GM12878 (cell line): ENCODE results near the gene GRIP2.

ENCODE experiments used
- CTCF ChIP-seq, 3 experiments: IDR thresholded peaks in 2 of 3; conservative IDR thresholded peaks in 1 of 3; 2 replicates each; pipeline ENCODE4 v1.5.1; 2011; ENCODE audit warnings: low read depth in 3 of 3, low read length in 3 of 3, mild to moderate bottlenecking in 3 of 3, control low read depth in 2 of 3, moderate library complexity in 2 of 3, inconsistent platforms in 1 of 3, mixed read lengths in 1 of 3; ENCODE audit not compliant: control insufficient read depth in 2 of 3, insufficient read depth in 1 of 3; ENCODE audit errors: extremely low read depth in 1 of 3
- EED ChIP-seq: sonication (generic); IDR thresholded peaks from 2 replicates; pipeline ENCODE4 v1.6.1; 2016; ENCODE audit warnings: antibody characterized with exemption, low read depth
- FOS ChIP-seq: IDR thresholded peaks from 3 replicates; pipeline ENCODE4 v1.6.1; 2011; ENCODE audit warnings: borderline replicate concordance; ENCODE audit not compliant: insufficient read length; ENCODE audit errors: extremely low read depth
- NFXL1 ChIP-seq: fragments of 450-650 bp; IDR thresholded peaks from 2 replicates; pipeline ENCODE4 v1.6.1; 2017; ENCODE audit warnings: antibody characterized with exemption, mild to moderate bottlenecking, borderline replicate concordance
- NR2C2 ChIP-seq: IDR thresholded peaks from 2 replicates; pipeline ENCODE4 v1.6.1; 2011; ENCODE audit warnings: borderline replicate concordance, low read depth; ENCODE audit not compliant: control insufficient read depth, insufficient read length
- PML ChIP-seq: IDR thresholded peaks from 2 replicates; pipeline ENCODE4 v1.6.1; 2012; ENCODE audit warnings: low read length, inconsistent platforms
- SMAD1 ChIP-seq: fragments of 450-650 bp; IDR thresholded peaks from 2 replicates; pipeline ENCODE4 v1.6.1; 2018; ENCODE audit warnings: mild to moderate bottlenecking, low read depth; ENCODE audit not compliant: partially characterized antibody
- SREBF2 ChIP-seq: IDR thresholded peaks from 2 replicates; pipeline ENCODE4 v1.6.1; 2012; ENCODE audit warnings: mild to moderate bottlenecking, low read length
- ZZZ3 ChIP-seq: IDR thresholded peaks from 2 replicates; pipeline ENCODE4 v1.6.1; 2011; ENCODE audit warnings: low read depth; ENCODE audit not compliant: control insufficient read depth, insufficient read length
- TF ChIP-seq, protein P1 (sequence below): IDR thresholded peaks from 2 replicates; pipeline ENCODE4 v1.6.1; 2012; ENCODE audit warnings: mild to moderate bottlenecking, low read depth, low read length
- TF ChIP-seq, protein P2 (sequence below): IDR thresholded peaks from 2 replicates; pipeline ENCODE4 v1.6.1; 2011; ENCODE audit warnings: low read depth, mild to moderate bottlenecking, low read length, moderate library complexity, borderline replicate concordance; ENCODE audit errors: extremely low read depth
- TF ChIP-seq, protein P3 (sequence below): fragments of 450-650 bp; IDR thresholded peaks from 2 replicates; pipeline ENCODE4 v1.6.1; 2014; ENCODE audit warnings: mild to moderate bottlenecking

- TF ChIP-seq FOS (no peak), CTCF (IDR thresholded peaks at IDR 0.05 in 2 of 3, conservative IDR thresholded peaks at IDR 0.05 in 1 of 3; ENCODE audit: control insufficient read depth in 2 of 3, extremely low read depth in 1 of 3, insufficient read depth in 1 of 3, low read depth in 3 of 3, low read length in 3 of 3) (no peak), NFXL1 (no peak), NR2C2 (no peak), EED (no peak), SMAD1 (no peak), PML (no peak), SREBF2 (no peak), ZZZ3 (no peak)
- TF ChIP-seq, protein P1, sequence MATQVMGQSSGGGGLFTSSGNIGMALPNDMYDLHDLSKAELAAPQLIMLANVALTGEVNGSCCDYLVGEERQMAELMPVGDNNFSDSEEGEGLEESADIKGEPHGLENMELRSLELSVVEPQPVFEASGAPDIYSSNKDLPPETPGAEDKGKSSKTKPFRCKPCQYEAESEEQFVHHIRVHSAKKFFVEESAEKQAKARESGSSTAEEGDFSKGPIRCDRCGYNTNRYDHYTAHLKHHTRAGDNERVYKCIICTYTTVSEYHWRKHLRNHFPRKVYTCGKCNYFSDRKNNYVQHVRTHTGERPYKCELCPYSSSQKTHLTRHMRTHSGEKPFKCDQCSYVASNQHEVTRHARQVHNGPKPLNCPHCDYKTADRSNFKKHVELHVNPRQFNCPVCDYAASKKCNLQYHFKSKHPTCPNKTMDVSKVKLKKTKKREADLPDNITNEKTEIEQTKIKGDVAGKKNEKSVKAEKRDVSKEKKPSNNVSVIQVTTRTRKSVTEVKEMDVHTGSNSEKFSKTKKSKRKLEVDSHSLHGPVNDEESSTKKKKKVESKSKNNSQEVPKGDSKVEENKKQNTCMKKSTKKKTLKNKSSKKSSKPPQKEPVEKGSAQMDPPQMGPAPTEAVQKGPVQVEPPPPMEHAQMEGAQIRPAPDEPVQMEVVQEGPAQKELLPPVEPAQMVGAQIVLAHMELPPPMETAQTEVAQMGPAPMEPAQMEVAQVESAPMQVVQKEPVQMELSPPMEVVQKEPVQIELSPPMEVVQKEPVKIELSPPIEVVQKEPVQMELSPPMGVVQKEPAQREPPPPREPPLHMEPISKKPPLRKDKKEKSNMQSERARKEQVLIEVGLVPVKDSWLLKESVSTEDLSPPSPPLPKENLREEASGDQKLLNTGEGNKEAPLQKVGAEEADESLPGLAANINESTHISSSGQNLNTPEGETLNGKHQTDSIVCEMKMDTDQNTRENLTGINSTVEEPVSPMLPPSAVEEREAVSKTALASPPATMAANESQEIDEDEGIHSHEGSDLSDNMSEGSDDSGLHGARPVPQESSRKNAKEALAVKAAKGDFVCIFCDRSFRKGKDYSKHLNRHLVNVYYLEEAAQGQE: no peak
- TF ChIP-seq, protein P2, sequence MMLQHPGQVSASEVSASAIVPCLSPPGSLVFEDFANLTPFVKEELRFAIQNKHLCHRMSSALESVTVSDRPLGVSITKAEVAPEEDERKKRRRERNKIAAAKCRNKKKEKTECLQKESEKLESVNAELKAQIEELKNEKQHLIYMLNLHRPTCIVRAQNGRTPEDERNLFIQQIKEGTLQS: no peak
- TF ChIP-seq, protein P3, sequence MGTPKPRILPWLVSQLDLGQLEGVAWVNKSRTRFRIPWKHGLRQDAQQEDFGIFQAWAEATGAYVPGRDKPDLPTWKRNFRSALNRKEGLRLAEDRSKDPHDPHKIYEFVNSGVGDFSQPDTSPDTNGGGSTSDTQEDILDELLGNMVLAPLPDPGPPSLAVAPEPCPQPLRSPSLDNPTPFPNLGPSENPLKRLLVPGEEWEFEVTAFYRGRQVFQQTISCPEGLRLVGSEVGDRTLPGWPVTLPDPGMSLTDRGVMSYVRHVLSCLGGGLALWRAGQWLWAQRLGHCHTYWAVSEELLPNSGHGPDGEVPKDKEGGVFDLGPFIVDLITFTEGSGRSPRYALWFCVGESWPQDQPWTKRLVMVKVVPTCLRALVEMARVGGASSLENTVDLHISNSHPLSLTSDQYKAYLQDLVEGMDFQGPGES: no peak
Observed at GRCh38 chr3:14464521-14464920, 75.6 kb downstream of the GRIP2 start.
